Erythroblast (primary cell): ENCODE data around the gene SOAT2.

Source experiments
- GATA1 ChIP-seq: IDR thresholded peaks from 2 replicates; pipeline ENCODE4 v1.6.1; 2011; ENCODE audit warnings: low read depth, mild to moderate bottlenecking, control low read depth, low read length, moderate library complexity
- POLR2A ChIP-seq: IDR thresholded peaks from 2 replicates; pipeline ENCODE4 v1.6.1; 2011; ENCODE audit warnings: mild to moderate bottlenecking, low read length

GRCh38 chr12:53093777-53094393, 9.4 kb upstream of the SOAT2 start:
- no peak for TF ChIP-seq POLR2A
- TF ChIP-seq GATA1 = no peak
